Neural cell (in vitro differentiated cells): ENCODE measurements around the gene SLC25A34.

Experiments
- EP300 ChIP-seq: fragments of 450-650 bp; conservative IDR thresholded peaks from 2 replicates; pipeline ENCODE4 v1.6.1; 2014; ENCODE audit warnings: antibody characterized with exemption, mild to moderate bottlenecking, moderate library complexity; ENCODE audit not compliant: poor library complexity, severe bottlenecking
- EZH2 ChIP-seq: fragments of 200-600, 300-800 bp; shearing (Covaris generic), sonication (generic); IDR thresholded peaks from 2 replicates; pipeline ENCODE4 v1.6.1; 2014; ENCODE audit warnings: antibody characterized with exemption, low read length, borderline replicate concordance, mild to moderate bottlenecking; ENCODE audit not compliant: insufficient read depth, poor library complexity, severe bottlenecking
- MXI1 ChIP-seq: fragments of 450-650 bp; conservative IDR thresholded peaks from 2 replicates; pipeline ENCODE4 v1.6.1; 2014; ENCODE audit warnings: antibody characterized with exemption, mild to moderate bottlenecking; ENCODE audit not compliant: poor library complexity, severe bottlenecking
- POLR2AphosphoS5 ChIP-seq: IDR thresholded peaks from 2 replicates; pipeline ENCODE4 v1.6.1; 2012
- RAD21 ChIP-seq: fragments of 450-650 bp; conservative IDR thresholded peaks from 2 replicates; pipeline ENCODE4 v1.6.1; 2014; ENCODE audit warnings: antibody characterized with exemption, mild to moderate bottlenecking, moderate library complexity
- TAF1 ChIP-seq: IDR thresholded peaks from 2 replicates; pipeline ENCODE4 v1.6.1; 2012; ENCODE audit warnings: low read depth
- TF ChIP-seq, protein P1 (sequence below): fragments of 450-650 bp; IDR thresholded peaks from 2 replicates; pipeline ENCODE4 v1.5.1; 2014; ENCODE audit warnings: antibody characterized with exemption, mild to moderate bottlenecking, moderate library complexity; ENCODE audit not compliant: poor library complexity, severe bottlenecking
- TF ChIP-seq, protein P2 (sequence below): IDR thresholded peaks from 2 replicates; pipeline ENCODE4 v1.6.1; 2012; ENCODE audit warnings: borderline replicate concordance

GRCh38 chr1:15755021-15755645 is 19.1 kb downstream of the SLC25A34 start:
- TF ChIP-seq, protein P1, sequence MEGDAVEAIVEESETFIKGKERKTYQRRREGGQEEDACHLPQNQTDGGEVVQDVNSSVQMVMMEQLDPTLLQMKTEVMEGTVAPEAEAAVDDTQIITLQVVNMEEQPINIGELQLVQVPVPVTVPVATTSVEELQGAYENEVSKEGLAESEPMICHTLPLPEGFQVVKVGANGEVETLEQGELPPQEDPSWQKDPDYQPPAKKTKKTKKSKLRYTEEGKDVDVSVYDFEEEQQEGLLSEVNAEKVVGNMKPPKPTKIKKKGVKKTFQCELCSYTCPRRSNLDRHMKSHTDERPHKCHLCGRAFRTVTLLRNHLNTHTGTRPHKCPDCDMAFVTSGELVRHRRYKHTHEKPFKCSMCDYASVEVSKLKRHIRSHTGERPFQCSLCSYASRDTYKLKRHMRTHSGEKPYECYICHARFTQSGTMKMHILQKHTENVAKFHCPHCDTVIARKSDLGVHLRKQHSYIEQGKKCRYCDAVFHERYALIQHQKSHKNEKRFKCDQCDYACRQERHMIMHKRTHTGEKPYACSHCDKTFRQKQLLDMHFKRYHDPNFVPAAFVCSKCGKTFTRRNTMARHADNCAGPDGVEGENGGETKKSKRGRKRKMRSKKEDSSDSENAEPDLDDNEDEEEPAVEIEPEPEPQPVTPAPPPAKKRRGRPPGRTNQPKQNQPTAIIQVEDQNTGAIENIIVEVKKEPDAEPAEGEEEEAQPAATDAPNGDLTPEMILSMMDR, result no peak
- TF ChIP-seq MXI1, result no peak
- TF ChIP-seq POLR2AphosphoS5, result no peak
- TF ChIP-seq EZH2, result no peak
- TF ChIP-seq RAD21, result no peak
- TF ChIP-seq, protein P2, sequence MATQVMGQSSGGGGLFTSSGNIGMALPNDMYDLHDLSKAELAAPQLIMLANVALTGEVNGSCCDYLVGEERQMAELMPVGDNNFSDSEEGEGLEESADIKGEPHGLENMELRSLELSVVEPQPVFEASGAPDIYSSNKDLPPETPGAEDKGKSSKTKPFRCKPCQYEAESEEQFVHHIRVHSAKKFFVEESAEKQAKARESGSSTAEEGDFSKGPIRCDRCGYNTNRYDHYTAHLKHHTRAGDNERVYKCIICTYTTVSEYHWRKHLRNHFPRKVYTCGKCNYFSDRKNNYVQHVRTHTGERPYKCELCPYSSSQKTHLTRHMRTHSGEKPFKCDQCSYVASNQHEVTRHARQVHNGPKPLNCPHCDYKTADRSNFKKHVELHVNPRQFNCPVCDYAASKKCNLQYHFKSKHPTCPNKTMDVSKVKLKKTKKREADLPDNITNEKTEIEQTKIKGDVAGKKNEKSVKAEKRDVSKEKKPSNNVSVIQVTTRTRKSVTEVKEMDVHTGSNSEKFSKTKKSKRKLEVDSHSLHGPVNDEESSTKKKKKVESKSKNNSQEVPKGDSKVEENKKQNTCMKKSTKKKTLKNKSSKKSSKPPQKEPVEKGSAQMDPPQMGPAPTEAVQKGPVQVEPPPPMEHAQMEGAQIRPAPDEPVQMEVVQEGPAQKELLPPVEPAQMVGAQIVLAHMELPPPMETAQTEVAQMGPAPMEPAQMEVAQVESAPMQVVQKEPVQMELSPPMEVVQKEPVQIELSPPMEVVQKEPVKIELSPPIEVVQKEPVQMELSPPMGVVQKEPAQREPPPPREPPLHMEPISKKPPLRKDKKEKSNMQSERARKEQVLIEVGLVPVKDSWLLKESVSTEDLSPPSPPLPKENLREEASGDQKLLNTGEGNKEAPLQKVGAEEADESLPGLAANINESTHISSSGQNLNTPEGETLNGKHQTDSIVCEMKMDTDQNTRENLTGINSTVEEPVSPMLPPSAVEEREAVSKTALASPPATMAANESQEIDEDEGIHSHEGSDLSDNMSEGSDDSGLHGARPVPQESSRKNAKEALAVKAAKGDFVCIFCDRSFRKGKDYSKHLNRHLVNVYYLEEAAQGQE, result no peak
- no peak for TF ChIP-seq TAF1
- TF ChIP-seq EP300, result no peak
